GM21447 (cell line): Measurements from ENCODE around the gene VCL.

Experiments
- ATAC-seq: cut with Tn5 transposase; IDR thresholded peaks from one replicate; pipeline ENCODE4 v1.9.1; 2021; ENCODE audit not compliant: unreplicated experiment

Gene VCL

GRCh38 chr10:74071157-74071556 is 73.2 kb downstream of the VCL start:
- no peak for ATAC-seq

GRCh38 chr10:74072503-74072902 is 74.6 kb downstream of the VCL start:
- ATAC-seq: no peak

GRCh38 chr10:74075906-74076305 is 78.0 kb downstream of the VCL start:
- ATAC-seq: no peak

- no peak for ATAC-seq
Measured at GRCh38 chr10:74076961-74077360, 79.0 kb downstream of the VCL start.

- no peak for ATAC-seq
Measured at GRCh38 chr10:74077416-74077815, 79.5 kb downstream of the VCL start.

GRCh38 chr10:74078037-74078436 is 80.1 kb downstream of the VCL start:
- ATAC-seq: no peak

- no peak for ATAC-seq
Measured at GRCh38 chr10:74079028-74079935, 81.4 kb downstream of the VCL start.

GRCh38 chr10:74079936-74080590 is 82.1 kb downstream of the VCL start:
- ATAC-seq: no peak

GRCh38 chr10:74081192-74081803 is 83.4 kb downstream of the VCL start:
- ATAC-seq: no peak

- no peak for ATAC-seq
Measured at GRCh38 chr10:74081941-74082718, 84.2 kb downstream of the VCL start.

- ATAC-seq: no peak
Measured at GRCh38 chr10:74083304-74083703, 85.4 kb downstream of the VCL start.

- ATAC-seq: peak; percentile 75
Measured at GRCh38 chr10:74084955-74085354, 87.0 kb downstream of the VCL start.

GRCh38 chr10:74086317-74086716 is 88.4 kb downstream of the VCL start:
- ATAC-seq: no peak

- no peak for ATAC-seq
Measured at GRCh38 chr10:74088722-74089121, 90.8 kb downstream of the VCL start.

- no peak for ATAC-seq
Measured at GRCh38 chr10:74092372-74092771, 94.5 kb downstream of the VCL start.

GRCh38 chr10:74093530-74094164 is 95.7 kb downstream of the VCL start:
- no peak for ATAC-seq

- ATAC-seq: no peak
Measured at GRCh38 chr10:74094231-74094630, 96.3 kb downstream of the VCL start.

- ATAC-seq: peak; percentile 80
Measured at GRCh38 chr10:74096777-74097176, 98.9 kb downstream of the VCL start.

GRCh38 chr10:74097776-74098175 is 99.9 kb downstream of the VCL start:
- ATAC-seq: no peak

GRCh38 chr10:74099420-74099819 is 101.5 kb downstream of the VCL start:
- no peak for ATAC-seq

GRCh38 chr10:74099836-74100235 is 101.9 kb downstream of the VCL start:
- ATAC-seq: no peak
